AG04450 (cell line): Measurements from ENCODE around the gene DDX24. TPM values are rescaled to one million over a fixed set of nuclear protein-coding genes. Genes with fewer than 3 reads are reported as not detected.

Source experiments
- CTCF ChIA-PET: fragments of 300-600, 350-600 bp; formaldehyde crosslinking; extraction: SDS; loops from one replicate; lab custom pipeline; 2022; ENCODE audit warnings: antibody characterized with exemption, inconsistent platforms; lab: Charles Lee
- POLR2A ChIA-PET: fragments of 350-600 bp; formaldehyde crosslinking; extraction: SDS; loops from one replicate; lab custom pipeline; 2021; ENCODE audit warnings: antibody characterized with exemption, inconsistent platforms; lab: Yijun Ruan, JAX
- DNase-seq: peaks from one replicate; pipeline ENCODE4 v3.0.0-alpha.2; 2011; ENCODE audit warnings: low read depth, low spot score
- H3K27ac ChIP-seq: one replicate; pipeline ENCODE4 v1.5.1; 2012; ENCODE audit warnings: low read depth, low read length, control low read depth
- H3K27me3 ChIP-seq: one replicate; pipeline ENCODE4 v1.6.0; 2012; ENCODE audit warnings: low read length; ENCODE audit not compliant: control insufficient read depth, insufficient read depth
- H3K4me3 ChIP-seq: 2 replicates; pipeline ENCODE4 v1.5.1; 2011; ENCODE audit warnings: mild to moderate bottlenecking, low read depth, low read length, control low read depth
- H3K9me3 ChIP-seq: 2 replicates; pipeline ENCODE4 v1.5.1; 2012; ENCODE audit warnings: low read length; ENCODE audit not compliant: control insufficient read depth, insufficient read depth
- polyA plus RNA-seq: library from polyadenylated mRNA; depleted of rRNA; stranded (reverse); fragments of >200 nt; gene quantifications from 2 replicates; pipeline ENCODE4 v1.2.3, GENCODE V29; 2011
- TF ChIP-seq, protein P1 (sequence below): IDR thresholded peaks from 2 replicates; pipeline ENCODE4 v1.5.1; 2011; ENCODE audit warnings: low read depth, low read length, control low read depth, inconsistent platforms

Gene DDX24
- polyA plus RNA-seq, 1 experiment: 159 TPM

DNA sequence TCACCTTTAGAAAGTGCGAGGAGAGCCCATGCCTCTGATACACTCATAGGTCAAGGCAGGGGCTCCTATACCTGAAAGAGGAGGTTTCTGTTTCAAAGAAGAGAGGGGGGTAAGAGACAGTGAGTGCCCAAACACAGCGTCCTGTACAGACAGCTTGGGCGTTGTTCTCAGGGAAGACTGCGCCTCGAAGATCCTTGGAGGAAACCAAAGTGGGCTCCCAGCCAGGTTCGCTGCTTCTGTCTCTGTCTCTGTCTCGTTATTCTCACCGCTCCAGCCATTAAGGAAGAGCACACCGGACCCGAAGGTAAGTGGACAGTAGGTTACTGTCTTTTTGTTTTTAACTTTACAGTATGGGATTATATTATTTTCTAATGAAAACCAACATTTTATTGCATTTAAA lies 23.7 kb upstream of the DDX24 start:
- Histone ChIP-seq H3K4me3 (no peak overlapping the region), H3K27me3 (no peaks in the 10 kb centered on the region), H3K27ac (no peak overlapping the region), H3K9me3 (no peaks in the 10 kb centered on the region)
- TF ChIP-seq, protein P1, sequence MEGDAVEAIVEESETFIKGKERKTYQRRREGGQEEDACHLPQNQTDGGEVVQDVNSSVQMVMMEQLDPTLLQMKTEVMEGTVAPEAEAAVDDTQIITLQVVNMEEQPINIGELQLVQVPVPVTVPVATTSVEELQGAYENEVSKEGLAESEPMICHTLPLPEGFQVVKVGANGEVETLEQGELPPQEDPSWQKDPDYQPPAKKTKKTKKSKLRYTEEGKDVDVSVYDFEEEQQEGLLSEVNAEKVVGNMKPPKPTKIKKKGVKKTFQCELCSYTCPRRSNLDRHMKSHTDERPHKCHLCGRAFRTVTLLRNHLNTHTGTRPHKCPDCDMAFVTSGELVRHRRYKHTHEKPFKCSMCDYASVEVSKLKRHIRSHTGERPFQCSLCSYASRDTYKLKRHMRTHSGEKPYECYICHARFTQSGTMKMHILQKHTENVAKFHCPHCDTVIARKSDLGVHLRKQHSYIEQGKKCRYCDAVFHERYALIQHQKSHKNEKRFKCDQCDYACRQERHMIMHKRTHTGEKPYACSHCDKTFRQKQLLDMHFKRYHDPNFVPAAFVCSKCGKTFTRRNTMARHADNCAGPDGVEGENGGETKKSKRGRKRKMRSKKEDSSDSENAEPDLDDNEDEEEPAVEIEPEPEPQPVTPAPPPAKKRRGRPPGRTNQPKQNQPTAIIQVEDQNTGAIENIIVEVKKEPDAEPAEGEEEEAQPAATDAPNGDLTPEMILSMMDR: no peak
- CTCF ChIA-PET: interaction anchor here (0.6 to 1.7 kb wide), 3 partner anchors 76 to 167 kb away, joined by 3 to 4 read pairs (median 3); no protein-coding TSS in a partner anchor
- POLR2A ChIA-PET: no interaction called here
- DNase-seq: no peak

DNA sequence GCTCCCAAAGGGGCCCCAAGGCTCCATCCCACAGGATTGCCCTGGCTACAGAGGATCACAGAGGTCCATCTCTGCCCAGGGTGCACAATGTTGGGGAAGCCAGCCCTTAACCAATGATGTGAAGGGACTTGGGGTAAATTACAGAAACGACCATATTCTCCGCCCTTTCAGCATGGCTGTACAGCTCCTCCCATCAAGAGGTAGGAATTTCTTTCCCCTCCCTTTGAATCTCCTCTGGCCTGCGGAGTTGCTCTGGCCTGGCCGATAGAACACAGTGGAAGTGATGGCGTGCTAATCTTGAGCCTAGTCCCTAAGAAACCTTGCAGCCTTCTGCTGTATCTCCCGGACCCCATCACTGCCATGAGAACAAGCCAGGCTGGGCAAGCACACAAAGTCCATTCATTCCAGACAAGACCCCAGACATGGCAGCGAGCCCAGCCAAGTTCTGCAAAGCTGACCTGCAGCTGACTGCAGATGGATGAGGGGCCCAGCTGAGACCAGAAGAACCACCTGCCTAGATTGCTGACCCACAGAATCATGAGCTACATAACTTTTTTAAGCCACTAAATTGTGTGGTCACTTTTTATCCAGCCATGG lies 22.6 kb upstream of the DDX24 start:
- no peak for DNase-seq
- ChIA-PET POLR2A (no interaction called here), CTCF (interaction anchor here (0.7 to 1.7 kb wide), 4 partner anchors 29 to 164 kb away, joined by 3 to 4 read pairs (median 3); no protein-coding TSS in a partner anchor)
- TF ChIP-seq, protein P1: no peak
- no peak overlapping the region for H3K4me3 ChIP-seq
- no peak overlapping the region for H3K27ac ChIP-seq
- H3K9me3 ChIP-seq: no peaks in the 10 kb centered on the region
- no peaks in the 10 kb centered on the region for H3K27me3 ChIP-seq

- H3K27ac ChIP-seq: no peak overlapping the region
- CTCF ChIA-PET: interaction anchor here (1.3 kb wide), 1 partner anchor 30 kb away, joined by 3 read pairs; no protein-coding TSS in a partner anchor
- no peak for DNase-seq
- no peaks in the 10 kb centered on the region for H3K9me3 ChIP-seq
- no peaks in the 10 kb centered on the region for H3K27me3 ChIP-seq
- TF ChIP-seq, protein P1: no peak
- POLR2A ChIA-PET: no interaction called here
- no peak overlapping the region for H3K4me3 ChIP-seq
These were observed 21.9 kb upstream of the DDX24 start for GRCh38 chr14:94102768-94103482.

DNA sequence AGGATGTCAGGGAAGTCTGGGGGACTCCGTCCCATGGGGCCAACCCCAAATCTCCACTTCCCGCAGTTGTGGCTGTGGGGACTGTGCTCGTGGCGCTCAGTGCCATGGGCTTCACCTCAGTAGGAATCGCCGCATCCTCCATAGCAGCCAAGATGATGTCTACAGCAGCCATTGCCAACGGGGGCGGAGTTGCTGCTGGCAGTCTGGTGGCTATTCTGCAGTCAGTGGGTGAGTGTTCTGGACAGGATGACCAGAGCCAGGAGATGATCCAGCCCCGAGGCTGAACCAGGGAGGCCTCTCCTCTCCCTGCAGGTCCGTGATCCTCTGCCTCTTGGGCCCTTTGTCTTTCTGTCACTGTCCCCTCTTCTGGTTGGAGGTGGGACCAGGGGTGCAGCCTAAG lies 20.7 kb upstream of the DDX24 start:
- CTCF ChIA-PET: no interaction called here
- H3K4me3 ChIP-seq: no peak overlapping the region

More for the DNA sequence above, 20.7 kb upstream of the DDX24 start:
- DNase-seq: no peak
- no peak overlapping the region for H3K27ac ChIP-seq
- TF ChIP-seq, protein P1: no peak
- H3K9me3 ChIP-seq: no peaks in the 10 kb centered on the region
- POLR2A ChIA-PET: no interaction called here
- H3K27me3 ChIP-seq: no peaks in the 10 kb centered on the region
